ENCODE results near the gene MPZ.
"Not testable (repeated sequence)": the region's sequence is repeated elsewhere in the genome, so short reads cannot be mapped to it uniquely, and the experiment has no call there.

Gene MPZ

DNA sequence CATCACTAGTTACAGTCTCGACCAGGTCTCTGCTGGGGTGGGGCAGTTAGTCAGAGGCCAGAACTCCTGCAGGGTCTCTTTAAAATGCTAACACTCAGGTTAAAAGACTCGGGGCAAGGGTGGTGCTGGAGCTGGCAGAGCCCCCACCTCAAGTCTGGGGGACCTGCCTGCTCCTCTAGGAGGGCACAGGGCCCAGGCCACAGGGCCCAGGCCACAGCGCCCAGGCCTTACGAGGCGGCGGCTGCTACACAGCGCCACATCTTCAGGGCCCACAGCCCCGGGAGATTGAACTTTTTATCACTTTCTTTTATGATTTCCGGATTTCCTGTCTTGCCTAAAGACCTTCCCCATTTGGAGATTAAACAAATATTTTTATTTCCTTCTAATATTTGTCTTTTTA, 10.4 kb downstream of the MPZ start:
- DNase-seq = no peak

DNA sequence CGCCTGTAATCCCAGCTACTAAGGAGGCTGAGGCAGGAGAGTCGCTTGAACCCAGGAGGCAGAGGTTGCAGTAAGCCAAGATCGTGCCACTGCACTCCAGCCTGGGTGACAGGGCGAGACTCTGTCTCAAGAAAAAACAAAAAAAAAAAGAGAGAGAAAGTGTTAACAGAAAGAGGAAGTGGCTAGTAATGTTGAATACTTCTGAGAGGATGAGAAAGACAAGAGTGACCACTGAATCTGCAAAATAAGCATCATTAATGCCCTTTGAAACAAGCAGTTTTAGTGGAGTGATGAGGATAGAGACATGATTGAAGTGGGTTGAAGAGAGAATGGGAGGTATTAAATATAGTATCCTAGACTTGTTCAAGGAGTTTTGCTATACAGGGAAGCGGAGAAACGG, 11.7 kb downstream of the MPZ start:
- DNase-seq = no peak

DNA sequence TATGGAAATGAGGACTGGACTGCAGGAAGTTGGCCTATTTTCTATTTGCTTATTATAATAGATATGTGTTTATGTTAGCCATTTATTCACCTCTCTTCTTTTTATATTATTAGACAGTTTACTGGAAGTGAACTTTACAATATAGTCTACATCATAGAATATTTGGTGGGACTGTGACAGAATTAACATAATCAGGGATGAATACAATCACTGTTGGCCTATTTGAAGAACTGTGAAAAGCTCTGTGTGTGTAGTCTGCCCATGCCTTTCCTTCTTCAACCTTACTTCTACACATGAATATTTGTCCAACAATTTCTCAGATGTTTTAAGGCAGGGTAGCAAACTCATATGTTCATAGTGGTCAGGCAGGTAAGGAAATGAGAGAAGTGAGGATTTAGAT, 12.4 kb downstream of the MPZ start:
- DNase-seq = no peak

DNA sequence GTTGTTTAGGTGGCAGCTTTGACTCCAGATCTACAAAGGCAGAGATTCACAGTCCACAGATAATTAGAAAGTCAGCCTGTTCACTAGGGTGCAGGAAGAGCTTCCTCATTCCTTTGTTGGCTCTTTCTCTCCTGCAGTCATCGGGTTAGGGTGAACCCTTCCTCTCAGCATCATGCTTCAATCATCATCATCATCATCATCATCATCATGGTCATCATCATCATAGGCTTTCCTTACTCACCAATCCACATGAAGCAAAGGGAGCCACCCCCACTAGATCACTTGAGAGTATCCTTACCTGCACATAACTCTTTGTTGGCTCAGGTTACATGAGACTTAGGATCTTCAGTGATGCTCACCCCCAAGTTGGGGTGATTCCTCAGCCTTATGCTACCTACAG, 19.0 kb downstream of the MPZ start:
- DNase-seq = no peak

DNA sequence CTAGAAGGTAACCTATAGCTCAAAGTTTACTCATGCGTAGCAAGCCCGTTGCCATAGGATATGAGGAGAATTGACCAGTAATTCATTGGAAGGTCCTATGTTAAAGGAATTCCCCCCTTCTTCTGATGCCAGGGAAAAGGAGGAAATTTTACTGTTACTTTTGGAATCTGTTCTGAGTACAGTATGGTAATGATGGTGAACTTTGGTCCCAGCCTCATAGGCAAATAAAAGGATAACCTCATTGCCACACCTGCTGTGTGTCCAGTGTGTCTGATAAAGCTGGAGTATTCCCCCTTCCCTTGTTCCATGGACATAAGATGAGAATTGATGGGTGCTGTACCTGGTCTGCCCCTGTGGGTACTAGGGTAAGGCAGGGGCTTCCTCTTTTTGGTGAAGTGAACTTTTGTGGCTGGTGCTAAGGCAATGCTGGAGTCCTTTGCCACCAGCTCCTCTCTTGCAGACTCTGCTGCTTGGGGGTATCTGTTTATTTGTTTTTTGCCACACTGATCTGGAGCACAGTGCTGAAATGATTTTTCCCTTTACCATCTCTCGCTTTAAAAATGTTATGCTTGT, 22.2 kb downstream of the MPZ start:
- DNase-seq = no peak

DNA sequence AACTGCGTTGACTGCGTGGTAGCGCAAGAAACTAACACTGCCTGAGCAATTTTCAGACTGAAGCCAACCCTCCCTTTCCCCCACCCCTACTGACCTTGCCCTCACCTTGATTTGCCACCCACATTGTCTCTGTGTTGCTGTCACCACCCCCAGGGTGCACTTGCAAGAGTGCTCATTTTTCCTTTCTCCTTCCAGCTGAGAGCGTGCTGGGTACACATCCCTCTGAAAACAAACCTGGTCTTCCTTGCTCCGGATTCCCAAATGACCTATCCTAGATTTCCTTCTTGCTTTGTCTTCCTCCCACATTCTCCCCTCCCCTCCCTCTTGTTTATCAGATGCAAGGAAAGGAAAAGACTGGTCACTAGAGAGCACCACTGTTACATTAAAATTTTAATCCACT, 24.2 kb downstream of the MPZ start:
- DNase-seq = no peak

DNA sequence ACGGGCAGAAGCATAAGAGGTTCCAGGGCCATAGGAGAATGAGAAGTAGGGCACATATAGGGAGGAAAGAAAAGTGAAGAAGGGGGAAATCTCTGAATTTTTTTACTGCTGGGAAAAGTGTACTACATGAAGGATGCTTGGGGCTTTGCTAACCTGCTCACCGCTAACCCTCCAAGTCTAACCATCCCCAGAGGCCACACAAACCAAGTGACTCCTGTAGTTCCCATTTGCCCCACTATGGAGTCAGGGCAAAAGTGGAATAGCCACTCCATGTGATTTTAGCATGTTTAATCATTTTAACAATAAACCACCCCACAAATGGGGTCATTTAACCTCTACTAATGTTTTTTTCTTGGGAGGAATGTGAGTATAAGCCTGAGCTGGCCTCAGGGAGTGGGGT, 24.7 kb downstream of the MPZ start:
- no peak for DNase-seq

DNA sequence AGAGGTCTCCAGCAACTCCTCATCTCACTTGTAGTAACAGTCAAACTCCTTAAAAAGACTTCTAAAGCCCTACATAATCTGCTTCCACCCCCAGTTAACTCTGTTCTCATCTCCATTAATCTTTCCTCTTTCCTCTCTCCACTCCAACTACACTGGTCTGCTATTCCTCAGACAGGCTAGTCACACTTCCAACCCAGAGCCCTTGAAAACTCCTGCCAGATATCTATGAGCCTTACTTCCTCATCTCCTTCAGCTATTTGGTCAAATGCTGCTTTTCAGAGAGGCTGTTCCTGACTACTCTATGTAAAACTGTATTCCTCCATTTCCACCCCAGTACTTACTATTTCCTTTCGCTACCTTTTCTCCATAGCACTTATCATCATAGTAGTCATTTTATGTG, 26.8 kb downstream of the MPZ start:
- no peak for DNase-seq

DNA sequence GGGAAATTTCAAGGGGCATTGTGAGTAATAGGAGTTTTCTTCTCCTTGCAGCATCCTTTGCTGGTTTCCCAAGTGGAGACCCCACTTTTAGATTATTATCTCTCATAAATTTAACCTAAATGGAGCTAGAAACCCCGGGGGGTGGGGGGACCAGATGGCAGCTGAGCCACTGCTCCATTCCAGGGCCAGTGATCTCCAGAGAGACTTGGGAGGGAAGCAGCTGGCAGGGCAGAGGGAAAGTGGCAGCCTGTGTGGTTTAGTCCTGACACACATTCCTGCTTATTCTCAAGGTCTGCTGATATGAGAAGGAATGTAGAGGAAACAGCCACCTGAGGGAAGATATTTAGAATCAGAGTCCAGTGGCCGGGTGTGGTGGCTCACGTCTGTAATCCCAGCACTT, 34.9 kb downstream of the MPZ start:
- no peak for DNase-seq

DNA sequence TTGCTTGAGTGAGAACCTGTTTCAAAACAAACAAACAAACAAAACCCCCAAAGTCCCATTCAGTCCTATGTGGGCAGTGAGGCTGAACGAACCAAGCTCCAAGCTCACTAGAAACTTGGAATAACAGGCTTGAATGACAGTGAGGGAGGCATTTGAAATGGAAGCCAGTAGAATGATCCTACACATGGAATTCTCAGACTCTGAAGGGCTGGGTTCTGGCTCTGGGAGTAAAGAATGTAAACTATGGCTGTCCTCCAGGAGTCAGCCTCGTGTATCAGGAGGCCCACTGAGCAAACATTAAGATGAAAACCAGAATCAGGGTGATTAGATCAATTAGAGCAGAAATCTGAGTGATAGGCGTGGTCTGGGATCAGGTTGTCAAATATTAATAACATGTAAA, 36.4 kb downstream of the MPZ start:
- no peak for DNase-seq

DNA sequence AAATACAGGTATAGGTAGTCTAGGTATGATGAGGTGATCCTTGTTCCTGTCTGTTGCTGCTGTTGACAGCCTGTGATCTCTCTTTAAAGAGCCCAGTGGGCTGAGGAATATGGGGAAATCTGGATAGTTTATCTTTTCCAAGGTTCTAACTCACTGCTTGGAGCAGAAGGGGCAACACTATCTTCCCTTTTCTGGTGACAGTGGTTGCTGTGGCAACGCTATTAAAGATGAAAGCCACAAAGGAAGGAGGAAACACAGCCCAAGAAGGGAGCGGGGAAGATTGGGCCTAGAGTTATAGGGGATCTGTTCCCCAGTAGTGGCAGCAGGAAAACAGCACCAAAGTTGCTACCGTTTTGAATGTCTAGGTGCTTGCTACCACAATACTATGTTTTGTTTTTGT, 42.4 kb downstream of the MPZ start:
- no peak for DNase-seq

DNA sequence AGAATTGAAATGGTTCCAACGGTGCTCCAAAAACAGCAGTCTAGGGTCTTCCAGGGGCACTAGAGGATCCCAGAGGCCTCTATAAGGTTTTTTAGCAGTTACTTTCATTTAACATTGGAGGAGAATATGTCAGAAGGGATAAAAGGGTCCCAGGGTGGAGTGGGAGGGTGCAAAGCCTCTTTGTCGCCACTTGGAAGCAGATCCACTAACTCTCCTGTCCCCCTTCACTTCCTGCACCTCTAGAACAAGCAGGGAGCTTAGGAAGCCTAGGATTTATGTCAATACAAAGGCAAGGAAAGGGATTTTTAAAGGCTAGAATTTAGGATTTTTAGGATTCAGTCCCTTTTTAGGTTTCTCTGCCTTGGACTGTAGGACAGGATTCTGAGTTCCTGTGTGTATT, 42.9 kb downstream of the MPZ start:
- no peak for DNase-seq

DNA sequence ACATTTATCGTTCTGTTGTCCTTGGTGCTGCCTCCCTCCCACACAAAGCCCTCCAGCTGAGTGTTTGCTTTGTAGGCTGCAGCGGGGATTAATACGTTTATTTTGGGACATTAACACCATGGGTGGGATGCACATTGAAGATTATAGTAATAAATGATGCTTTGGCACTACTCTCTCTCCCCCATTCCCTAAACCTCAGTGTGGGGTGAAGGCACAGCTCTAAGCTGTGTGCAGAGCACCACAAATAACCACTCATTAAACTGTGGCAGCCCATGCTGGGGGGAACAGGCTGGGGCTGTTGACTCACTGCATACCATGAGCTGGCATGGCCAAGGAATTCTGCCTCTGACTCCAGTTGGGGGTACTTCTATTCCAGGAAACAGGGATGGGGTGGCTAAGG, 43.6 kb downstream of the MPZ start:
- DNase-seq = no peak

DNA sequence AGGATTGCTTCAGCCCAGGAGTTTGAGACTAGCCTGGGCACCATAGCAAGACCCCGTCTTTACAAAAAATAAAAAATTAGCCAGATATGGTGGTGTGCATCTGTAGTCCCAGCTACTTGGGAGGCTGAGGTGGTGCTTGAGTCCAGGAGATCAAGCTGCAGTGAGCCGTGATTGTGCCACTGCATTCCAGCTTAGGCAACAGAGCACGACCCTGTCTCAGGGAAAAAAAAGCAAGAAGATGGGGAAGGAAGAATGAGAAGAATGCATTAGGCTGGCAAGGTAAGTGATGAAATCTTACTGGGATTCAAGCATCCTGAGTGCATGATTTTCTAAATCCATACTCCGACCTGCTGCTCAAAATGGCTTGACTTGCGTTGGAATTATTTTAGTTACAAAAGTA, 44.5 kb downstream of the MPZ start:
- no peak for DNase-seq

DNA sequence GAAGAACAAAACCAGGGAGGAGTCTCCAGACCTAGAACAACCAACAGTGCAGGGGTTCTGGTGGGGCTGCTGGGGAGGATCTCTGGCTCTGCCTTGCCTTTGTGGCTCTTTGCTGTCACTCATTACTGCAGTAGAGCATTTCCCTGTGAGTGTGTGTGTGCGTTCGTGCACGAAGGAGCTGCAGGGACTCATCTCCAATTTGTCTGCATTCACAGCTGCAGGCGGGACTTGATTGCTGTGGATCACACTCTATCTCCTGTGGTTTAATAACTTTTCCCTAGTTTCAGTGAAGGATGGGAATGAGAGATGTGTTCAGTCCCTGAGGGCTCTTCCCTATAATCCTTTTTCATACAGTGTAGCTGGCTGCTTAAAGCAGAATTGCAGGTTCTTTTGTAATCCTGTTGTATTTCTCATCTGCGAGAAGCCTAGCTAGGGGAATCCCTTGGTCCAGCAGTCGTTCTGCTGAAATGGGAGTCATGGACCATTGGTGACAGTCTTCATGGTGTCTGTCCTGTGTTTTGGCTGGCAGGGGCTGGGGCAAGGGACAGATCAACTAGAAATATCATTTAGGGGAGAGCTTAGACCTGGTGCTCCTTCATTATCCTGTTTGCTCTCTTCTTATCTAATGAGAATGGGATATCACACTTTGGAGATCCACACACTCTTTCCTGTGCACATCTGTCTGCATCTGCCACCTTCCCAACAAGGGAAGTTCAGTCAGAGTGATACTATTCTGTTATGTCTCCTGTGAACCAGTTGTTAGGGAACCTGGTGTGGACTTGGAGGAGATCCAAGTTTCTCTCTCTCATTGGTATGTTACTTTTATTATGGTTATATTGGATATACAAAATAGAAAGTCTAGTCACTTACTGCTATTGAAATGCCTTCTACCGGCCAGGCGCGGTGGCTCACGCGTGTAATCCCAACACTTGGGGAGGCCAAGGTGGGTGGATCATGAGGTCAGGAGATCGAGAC, 48.2 kb downstream of the MPZ start:
- no peak for DNase-seq

DNA sequence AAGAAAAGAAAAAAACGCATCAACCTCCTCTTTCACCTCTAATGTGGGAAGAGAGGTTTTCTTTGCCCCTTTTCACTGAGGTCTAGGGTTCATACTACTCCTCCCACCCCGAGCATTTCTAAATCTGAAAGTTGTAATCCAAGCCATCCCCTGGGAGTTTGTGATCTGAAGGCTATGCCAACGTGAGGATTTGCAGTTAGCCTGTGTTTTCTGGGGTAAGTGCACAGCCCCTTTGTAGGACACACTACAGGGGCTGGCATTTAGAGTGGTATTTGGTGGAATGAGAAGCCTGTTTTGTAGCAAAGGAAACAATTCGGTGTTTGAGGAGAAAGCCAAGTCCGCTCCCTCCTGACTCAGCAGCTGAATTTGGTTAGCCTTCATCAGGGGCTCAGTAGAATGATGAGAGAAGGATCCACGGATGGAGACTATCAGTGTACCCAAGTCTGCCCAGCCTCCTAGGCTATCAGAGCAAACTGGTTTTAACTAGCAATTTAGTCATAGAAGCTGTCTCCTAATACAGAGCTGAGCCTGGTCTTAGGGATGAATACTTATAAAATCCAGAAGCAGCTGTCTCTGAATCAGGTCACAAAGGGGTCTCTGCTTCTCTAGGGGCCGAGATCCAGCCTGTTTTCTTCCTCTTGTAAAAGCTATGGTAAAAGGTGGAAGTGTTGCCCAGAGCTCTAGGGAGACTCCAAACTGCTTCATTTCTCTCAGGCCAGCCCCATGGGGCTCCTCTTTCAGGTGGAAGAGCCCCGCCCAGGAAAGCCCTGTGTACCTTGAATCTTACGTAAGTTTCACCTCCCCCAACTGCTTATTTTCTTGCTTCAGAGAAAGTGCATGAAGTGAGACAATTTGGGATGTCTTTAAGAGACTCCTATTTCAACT, 49.1 kb downstream of the MPZ start:
- DNase-seq = no peak

DNA sequence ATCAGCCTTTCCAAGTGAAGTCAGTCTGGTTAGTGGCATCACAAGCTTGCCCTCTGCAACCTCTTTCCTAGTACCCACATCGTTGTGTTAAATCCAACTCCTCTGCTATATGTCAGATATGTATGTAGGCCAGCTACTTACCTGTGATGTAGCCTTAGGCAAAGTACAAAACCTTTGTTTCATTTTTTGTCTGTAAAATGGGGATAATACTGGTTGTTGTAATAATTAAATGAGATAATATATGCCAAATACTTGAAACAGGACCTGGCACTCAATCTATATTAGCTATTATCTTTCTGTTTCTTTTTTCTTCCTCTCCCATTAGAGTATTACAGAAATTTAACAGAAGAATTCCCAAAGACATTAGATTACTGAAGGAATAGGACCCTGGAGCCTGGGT, 50.0 kb downstream of the MPZ start:
- no peak for DNase-seq

DNA sequence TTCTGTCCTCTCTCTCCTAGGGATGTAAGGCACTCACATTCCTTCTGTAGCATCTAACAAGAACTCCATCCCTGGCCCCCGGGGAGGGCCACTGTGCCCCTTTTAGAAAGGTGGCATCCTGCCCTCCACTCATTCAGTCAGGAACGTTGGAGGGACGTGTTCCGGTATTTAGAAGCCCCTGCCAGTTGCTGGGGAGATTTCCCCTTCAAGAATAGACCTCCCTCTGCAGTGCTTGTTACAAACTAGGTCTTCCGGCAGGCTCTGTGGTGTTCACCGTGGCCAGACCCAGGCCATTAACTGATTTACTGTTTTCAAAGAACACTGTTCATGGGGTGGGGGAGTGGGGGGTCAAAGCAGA, 50.4 kb downstream of the MPZ start:
- DNase-seq = no peak

DNA sequence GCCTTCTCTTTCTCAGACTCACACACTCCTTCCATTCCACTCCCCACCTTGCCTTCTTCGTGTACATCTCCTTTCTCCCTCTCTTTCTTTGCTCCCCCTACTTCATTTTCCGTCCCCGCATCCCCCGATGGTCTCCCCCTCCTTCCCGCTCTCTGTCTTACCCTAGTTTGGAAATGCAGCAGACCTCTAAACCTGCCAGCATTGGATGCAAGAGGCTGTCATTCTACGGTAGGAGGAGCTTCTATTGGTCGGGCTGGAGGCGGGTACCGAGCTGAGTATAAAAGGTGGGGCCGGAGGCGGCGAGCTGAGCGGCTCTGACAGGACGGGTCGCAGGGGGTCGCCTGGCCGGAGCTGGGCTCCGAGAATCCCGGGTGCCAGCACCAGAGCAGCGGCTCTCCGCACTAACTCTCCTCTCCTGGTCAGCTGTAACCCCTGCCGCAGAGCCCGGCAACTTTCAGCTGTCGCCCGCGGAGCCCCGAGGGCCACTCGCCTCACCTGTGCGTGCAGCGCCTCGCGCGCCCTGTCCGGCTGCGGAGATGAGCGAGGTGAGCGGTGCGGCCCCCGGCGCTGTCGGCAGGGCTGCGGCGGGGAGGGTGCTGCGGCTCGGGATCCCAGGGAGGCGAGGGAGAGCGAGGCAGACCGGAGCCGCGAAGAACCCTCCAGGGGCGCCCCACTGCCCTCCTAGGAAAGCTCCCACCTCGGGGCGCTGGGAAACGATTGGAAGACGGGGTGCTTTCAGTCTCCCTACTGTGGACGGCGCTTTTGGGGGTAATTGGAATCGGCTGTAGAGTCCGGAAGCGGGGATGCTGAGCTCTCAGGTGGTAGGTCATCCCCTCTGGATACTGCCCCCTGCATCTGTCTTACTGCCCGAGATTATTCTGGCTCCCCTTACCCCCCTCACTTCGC, 51.1 kb downstream of the MPZ start, which contains the start of gene PCP4L1:
Gene PCP4L1, plus strand, starts transcription at position 307 of the 906 bp plus-strand sequence. Its CDS starts 230 bp downstream, at position 537.
- DNase-seq = peak; percentile 21 to 60

DNA sequence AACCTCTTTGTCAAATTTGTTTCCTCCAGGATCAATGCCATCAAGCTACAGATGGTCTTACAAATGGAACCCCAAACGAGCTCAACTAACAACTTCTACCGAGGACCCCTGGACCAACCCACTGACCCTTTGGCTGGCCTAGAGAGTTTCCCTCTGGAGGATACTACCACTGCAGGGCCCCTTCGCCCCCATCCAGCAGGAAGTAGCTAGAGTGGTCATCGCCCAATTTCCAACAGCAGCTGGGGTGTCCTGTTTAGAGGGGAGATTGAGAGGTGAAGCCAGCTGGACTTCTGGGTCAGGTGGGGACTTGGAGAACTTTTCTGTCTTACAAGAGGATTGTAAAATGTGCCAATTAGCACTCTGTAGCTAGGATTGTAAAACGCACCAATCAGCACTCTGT, 52.7 kb downstream of the MPZ start:
- not testable (repeated sequence) for DNase-seq

DNA sequence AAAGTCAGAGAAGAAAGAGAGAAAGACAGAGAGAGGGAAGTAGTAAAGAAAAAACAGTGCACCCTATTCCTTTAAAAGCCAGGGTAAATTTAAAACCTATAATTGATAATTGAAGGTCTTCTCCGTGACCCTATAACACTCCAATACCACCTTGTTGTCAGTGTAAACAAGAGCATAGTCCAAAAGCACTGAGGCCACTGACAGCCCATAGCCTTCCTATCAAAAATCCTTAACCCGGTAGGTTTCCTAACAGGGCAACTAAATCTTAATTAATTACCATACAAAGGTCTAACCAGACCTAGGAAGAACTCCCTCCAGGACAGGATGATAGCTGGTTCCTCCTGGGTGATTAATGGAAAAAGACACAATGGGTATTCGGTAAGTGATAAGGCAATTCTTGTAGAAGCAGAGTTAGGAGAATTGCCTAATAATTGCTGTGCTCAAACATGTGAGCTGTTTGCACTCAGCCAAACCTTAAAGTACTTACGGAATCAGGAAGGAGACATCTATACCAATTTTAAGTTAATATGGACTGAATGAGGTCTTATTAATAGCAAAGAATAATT, 53.7 kb downstream of the MPZ start:
- DNase-seq = not testable (repeated sequence)

DNA sequence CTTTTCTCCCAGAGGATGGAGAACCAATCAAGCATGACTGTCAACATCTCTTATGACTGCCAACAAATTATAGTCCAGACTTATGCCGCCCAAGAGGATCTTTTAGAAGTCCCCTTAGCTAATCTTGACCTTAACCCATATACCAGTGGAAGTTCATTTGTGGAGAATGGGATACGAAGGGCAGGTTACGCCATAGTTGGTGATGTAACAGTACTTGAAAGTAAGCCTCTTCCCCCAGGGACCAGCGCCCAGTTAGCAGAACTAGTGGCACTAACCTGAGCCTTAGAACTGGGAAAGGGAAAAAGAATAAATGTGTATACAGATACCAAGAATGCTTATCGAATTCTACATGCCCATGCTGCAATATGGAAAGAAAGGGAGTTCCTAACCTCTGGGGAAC, 54.5 kb downstream of the MPZ start:
- DNase-seq = not testable (repeated sequence)

Measured in NCI-H1930 (cell line).